NB4 (cell line): Measurements from ENCODE around the gene SLC1A5.

Source experiments
- DNase-seq: peaks from one replicate; pipeline ENCODE4 v3.0.0; 2010; ENCODE audit warnings: low read depth
- H3K4me3 ChIP-seq: one replicate; pipeline ENCODE4 v1.5.1; 2011; ENCODE audit warnings: mild to moderate bottlenecking, low read depth, low read length, moderate library complexity
- MAX ChIP-seq: IDR thresholded peaks from 2 replicates; pipeline ENCODE4 v1.6.1; 2011; ENCODE audit warnings: low read depth, low read length
- MYC ChIP-seq: IDR thresholded peaks from 2 replicates; pipeline ENCODE4 v1.6.1; 2011; ENCODE audit warnings: low read depth, low read length
- POLR2A ChIP-seq: IDR thresholded peaks from 2 replicates; pipeline ENCODE4 v1.6.1; 2011; ENCODE audit warnings: mild to moderate bottlenecking; ENCODE audit not compliant: insufficient read length; ENCODE audit errors: extremely low read depth
- TF ChIP-seq, protein P1 (sequence below): IDR thresholded peaks from one replicate; pipeline ENCODE4 v1.5.1; 2012; ENCODE audit warnings: low read depth, low read length

The SLC1A5 gene

DNA sequence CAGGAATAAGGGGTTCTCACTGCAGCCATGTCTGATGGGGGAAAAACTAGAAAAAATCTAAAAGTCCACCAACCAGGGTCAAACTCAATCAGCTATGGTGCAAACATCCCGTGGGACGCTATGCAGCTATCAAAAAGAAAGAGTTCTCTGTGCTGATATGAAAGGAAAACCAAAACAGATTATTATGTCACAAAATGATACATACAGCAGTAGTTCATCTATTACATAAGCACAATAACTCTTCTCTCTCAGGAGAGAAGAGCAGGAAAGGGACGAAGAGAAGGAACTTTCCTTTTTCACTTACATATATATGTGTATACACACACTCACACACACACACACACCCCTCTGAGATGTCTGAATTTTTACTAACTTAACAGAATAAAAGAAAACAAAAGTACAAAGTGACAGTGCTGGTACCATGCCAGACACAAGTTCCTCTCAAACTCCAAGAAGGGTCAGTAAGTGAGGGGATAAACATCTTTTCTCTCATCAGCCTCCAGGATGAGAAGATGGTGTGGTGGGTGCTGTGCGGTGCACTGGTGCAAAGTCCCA is 45.4 kb downstream of the SLC1A5 start:
- DNase-seq = no peak
- no peak overlapping the region for H3K4me3 ChIP-seq
- TF ChIP-seq MYC = no peak
- TF ChIP-seq POLR2A = no peak
- TF ChIP-seq, protein P1, sequence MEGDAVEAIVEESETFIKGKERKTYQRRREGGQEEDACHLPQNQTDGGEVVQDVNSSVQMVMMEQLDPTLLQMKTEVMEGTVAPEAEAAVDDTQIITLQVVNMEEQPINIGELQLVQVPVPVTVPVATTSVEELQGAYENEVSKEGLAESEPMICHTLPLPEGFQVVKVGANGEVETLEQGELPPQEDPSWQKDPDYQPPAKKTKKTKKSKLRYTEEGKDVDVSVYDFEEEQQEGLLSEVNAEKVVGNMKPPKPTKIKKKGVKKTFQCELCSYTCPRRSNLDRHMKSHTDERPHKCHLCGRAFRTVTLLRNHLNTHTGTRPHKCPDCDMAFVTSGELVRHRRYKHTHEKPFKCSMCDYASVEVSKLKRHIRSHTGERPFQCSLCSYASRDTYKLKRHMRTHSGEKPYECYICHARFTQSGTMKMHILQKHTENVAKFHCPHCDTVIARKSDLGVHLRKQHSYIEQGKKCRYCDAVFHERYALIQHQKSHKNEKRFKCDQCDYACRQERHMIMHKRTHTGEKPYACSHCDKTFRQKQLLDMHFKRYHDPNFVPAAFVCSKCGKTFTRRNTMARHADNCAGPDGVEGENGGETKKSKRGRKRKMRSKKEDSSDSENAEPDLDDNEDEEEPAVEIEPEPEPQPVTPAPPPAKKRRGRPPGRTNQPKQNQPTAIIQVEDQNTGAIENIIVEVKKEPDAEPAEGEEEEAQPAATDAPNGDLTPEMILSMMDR = no peak
- TF ChIP-seq MAX = no peak

- no peak for DNase-seq
- H3K4me3 ChIP-seq = no peak overlapping the region
- TF ChIP-seq, protein P1 = no peak
- TF ChIP-seq MYC (no peak), MAX (no peak), POLR2A (no peak)
These were observed 46.9 kb downstream of the SLC1A5 start for GRCh38 chr19:46741447-46741846.

GRCh38 chr19:46739290-46739771 is 49.1 kb downstream of the SLC1A5 start:
- DNase-seq = no peak
- TF ChIP-seq MYC = no peak
- TF ChIP-seq MAX = no peak
- no peak for TF ChIP-seq POLR2A
- TF ChIP-seq, protein P1 = no peak
- H3K4me3 ChIP-seq = no peak overlapping the region

- DNase-seq = no peak
- H3K4me3 ChIP-seq = no peak overlapping the region
- TF ChIP-seq MYC (no peak), MAX (no peak)
- TF ChIP-seq, protein P1 = no peak
These were observed 50.6 kb downstream of the SLC1A5 start for GRCh38 chr19:46737761-46738171.

GRCh38 chr19:46737298-46737654 is 51.1 kb downstream of the SLC1A5 start:
- DNase-seq = no peak
- TF ChIP-seq POLR2A (no peak), MYC (no peak), MAX (no peak)
- TF ChIP-seq, protein P1 = no peak
- H3K4me3 ChIP-seq = no peak overlapping the region
